Stomach (tissue), 4 donors: ENCODE data around the gene ITSN2.
"Not testable (repeated sequence)": the region's sequence is repeated elsewhere in the genome, so short reads cannot be mapped to it uniquely, and the experiment has no call there.

Experiments used
- POLR2A ChIP-seq, 4 donors: fragments of 450-650 bp; IDR thresholded peaks; one replicate each; pipeline ENCODE4 v1.6.1; 2016; ENCODE audit warnings: antibody characterized with exemption in 4 of 4, control low read depth in 2 of 4, mild to moderate bottlenecking in 1 of 4, moderate library complexity in 1 of 4
- POLR2AphosphoS5 ChIP-seq, 3 donors: sonication (generic); formaldehyde crosslinking; IDR thresholded peaks; one replicate each; pipeline ENCODE4 v1.6.1; 2016; ENCODE audit warnings: antibody characterized with exemption in 3 of 3
- TF ChIP-seq, protein P1 (sequence below), 7 experiments: fragments of 450-650 bp in 4 of 7; fragments of 200-600 bp in 3 of 7; sonication (generic) in 3 of 7; IDR thresholded peaks; one replicate each; pipeline ENCODE4 v1.5.1; 2016 to 2019; ENCODE audit warnings: antibody characterized with exemption in 7 of 7, control low read depth in 2 of 7, mild to moderate bottlenecking in 1 of 7

DNA sequence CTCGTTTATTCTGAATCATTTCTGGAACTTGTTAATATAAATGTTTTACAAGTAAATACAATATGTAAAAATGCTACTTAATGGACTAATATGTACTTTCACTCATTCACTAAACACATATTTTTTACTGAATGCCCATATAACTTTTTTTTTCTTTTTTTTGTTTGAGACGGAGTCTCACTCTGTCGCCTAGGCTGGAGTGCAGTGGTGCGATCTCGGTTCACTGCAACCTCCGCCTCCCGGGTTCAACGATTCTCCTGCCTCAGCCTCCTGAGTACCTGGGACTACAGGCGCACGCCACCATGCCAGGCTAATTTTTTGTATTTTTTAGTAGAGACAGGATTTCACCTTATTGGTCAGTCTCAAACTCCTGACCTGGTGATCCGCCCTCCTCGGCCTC is 2.6 kb downstream of the ITSN2 start:
- TF ChIP-seq, protein P1, sequence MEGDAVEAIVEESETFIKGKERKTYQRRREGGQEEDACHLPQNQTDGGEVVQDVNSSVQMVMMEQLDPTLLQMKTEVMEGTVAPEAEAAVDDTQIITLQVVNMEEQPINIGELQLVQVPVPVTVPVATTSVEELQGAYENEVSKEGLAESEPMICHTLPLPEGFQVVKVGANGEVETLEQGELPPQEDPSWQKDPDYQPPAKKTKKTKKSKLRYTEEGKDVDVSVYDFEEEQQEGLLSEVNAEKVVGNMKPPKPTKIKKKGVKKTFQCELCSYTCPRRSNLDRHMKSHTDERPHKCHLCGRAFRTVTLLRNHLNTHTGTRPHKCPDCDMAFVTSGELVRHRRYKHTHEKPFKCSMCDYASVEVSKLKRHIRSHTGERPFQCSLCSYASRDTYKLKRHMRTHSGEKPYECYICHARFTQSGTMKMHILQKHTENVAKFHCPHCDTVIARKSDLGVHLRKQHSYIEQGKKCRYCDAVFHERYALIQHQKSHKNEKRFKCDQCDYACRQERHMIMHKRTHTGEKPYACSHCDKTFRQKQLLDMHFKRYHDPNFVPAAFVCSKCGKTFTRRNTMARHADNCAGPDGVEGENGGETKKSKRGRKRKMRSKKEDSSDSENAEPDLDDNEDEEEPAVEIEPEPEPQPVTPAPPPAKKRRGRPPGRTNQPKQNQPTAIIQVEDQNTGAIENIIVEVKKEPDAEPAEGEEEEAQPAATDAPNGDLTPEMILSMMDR (IDR thresholded peaks at IDR 0.05), result not testable (repeated sequence)
- TF ChIP-seq POLR2A, POLR2AphosphoS5 (IDR thresholded peaks at IDR 0.05): not testable (repeated sequence)
